GM21825 (cell line): Measurements from ENCODE around the gene GTF2H2.
A peak's percentile ranks its signal among the peaks of the same experiment; 100 is the strongest.
"Not testable (repeated sequence)": the region's sequence is repeated elsewhere in the genome, so short reads cannot be mapped to it uniquely, and the experiment has no call there.

ENCODE experiments used
- ATAC-seq: cut with Tn5 transposase; IDR thresholded peaks from one replicate; pipeline ENCODE4 v1.9.1; 2021; ENCODE audit warnings: mild to moderate bottlenecking, moderate library complexity; ENCODE audit not compliant: unreplicated experiment

The GTF2H2 gene

GRCh38 chr5:71067262-71067928 is at the start of gene GTF2H2:
GTF2H2 (minus strand) TSS chr5:71067676; CDS start chr5:71062763, 4,913 bp downstream.
- ATAC-seq = peak; percentile 99

- not testable (repeated sequence) for ATAC-seq
Observed at GRCh38 chr5:71109730-71110275, 42.3 kb upstream of the GTF2H2 start.

- not testable (repeated sequence) for ATAC-seq
Observed at GRCh38 chr5:71099996-71100395, 32.5 kb upstream of the GTF2H2 start.

GRCh38 chr5:71097930-71098203 is 30.4 kb upstream of the GTF2H2 start:
- not testable (repeated sequence) for ATAC-seq

- ATAC-seq = not testable (repeated sequence)
Observed at GRCh38 chr5:71097173-71097929, 29.9 kb upstream of the GTF2H2 start.

GRCh38 chr5:71089773-71090172 is 22.3 kb upstream of the GTF2H2 start:
- ATAC-seq = not testable (repeated sequence)

GRCh38 chr5:71088754-71089153 is 21.3 kb upstream of the GTF2H2 start:
- ATAC-seq = not testable (repeated sequence)

- not testable (repeated sequence) for ATAC-seq
Observed at GRCh38 chr5:71086145-71086544, 18.7 kb upstream of the GTF2H2 start.

- not testable (repeated sequence) for ATAC-seq
Observed at GRCh38 chr5:71084280-71085063, 17.0 kb upstream of the GTF2H2 start.

- not testable (repeated sequence) for ATAC-seq
Observed at GRCh38 chr5:71082898-71083297, 15.4 kb upstream of the GTF2H2 start.

GRCh38 chr5:71082340-71082739 is 14.9 kb upstream of the GTF2H2 start:
- not testable (repeated sequence) for ATAC-seq

GRCh38 chr5:71061322-71061721 is 6.2 kb downstream of the GTF2H2 start:
- ATAC-seq = not testable (repeated sequence)

- ATAC-seq = not testable (repeated sequence)
Observed at GRCh38 chr5:71059426-71059825, 8.1 kb downstream of the GTF2H2 start.

GRCh38 chr5:71044808-71045207 is 22.7 kb downstream of the GTF2H2 start:
- not testable (repeated sequence) for ATAC-seq

GRCh38 chr5:71044128-71044527 is 23.3 kb downstream of the GTF2H2 start:
- ATAC-seq = not testable (repeated sequence)

- ATAC-seq = not testable (repeated sequence)
Observed at GRCh38 chr5:71031046-71031776, 36.3 kb downstream of the GTF2H2 start.

- not testable (repeated sequence) for ATAC-seq
Observed at GRCh38 chr5:71025289-71025953, 42.1 kb downstream of the GTF2H2 start, which contains the start of gene NAIP. NAIP (minus strand) TSS chr5:71025339; CDS start chr5:71012915, 12,424 bp downstream.

- ATAC-seq = not testable (repeated sequence)
Observed at GRCh38 chr5:71020643-71021042, 46.8 kb downstream of the GTF2H2 start.

- not testable (repeated sequence) for ATAC-seq
Observed at GRCh38 chr5:71018376-71019005, 49.0 kb downstream of the GTF2H2 start.
